ENCODE measurements around the gene NOP53. TPM values are rescaled to one million over a fixed set of nuclear protein-coding genes. Genes with fewer than 3 reads are reported as not detected.

The NOP53 gene
- total and polyA plus RNA-seq, 9 of the 15 experiments (the other 6 are each of a cell fraction or from before 2014, with no cell fraction given) = 6.5 to 274 (median 145) TPM

GRCh38 chr19:47713046-47714021, 32.0 kb upstream of the NOP53 start, which contains the start of gene EHD2 (continued):
- TF ChIP-seq ZNF407 (IDR thresholded peaks at IDR 0.05; ENCODE audit: low read depth) (no peak), KLF10 (CRISPR knock-in tag; IDR thresholded peaks at IDR 0.05) (no peak), HIVEP1 (CRISPR knock-in tag; IDR thresholded peaks at IDR 0.05) (no peak), POU5F1 (IDR thresholded peaks at IDR 0.05; ENCODE audit: borderline replicate concordance, low read depth, low read length, partially characterized antibody) (no peak), PPARD (CRISPR knock-in tag; IDR thresholded peaks at IDR 0.05) (no peak), RCOR1 (IDR thresholded peaks at IDR 0.05; ENCODE audit: borderline replicate concordance in 1 of 2, low read depth in 2 of 2, low read length in 2 of 2) (no peak), HCFC1 (IDR thresholded peaks at IDR 0.05; ENCODE audit: low read depth, low read length) (0 out of 2 replicates have a peak, but pooled peaks have one; percentile 12), ZNF174 (CRISPR knock-in tag; IDR thresholded peaks at IDR 0.05) (no peak), MAFK (IDR thresholded peaks at IDR 0.05; ENCODE audit: low read length) (no peak), ZNF445 (CRISPR knock-in tag; IDR thresholded peaks at IDR 0.05; ENCODE audit: low read depth) (no peak), VEZF1 (CRISPR knock-in tag; IDR thresholded peaks at IDR 0.05) (peak; percentile 97), AFF1 (IDR thresholded peaks at IDR 0.05; ENCODE audit: low read depth in 1 of 2, partially characterized antibody in 2 of 2) (no peak)
